ENCODE data around the gene RHOBTB3. TPM values are rescaled to one million over a fixed set of nuclear protein-coding genes. Genes with fewer than 3 reads are reported as not detected.

RHOBTB3 gene
- total and polyA plus RNA-seq, 3 experiments from 2014 or later: 0.33 to 2.4 (median 0.48) TPM

- Histone ChIP-seq H3K27me3 (ENCODE audit: insufficient read depth, low read length, poor library complexity, severe bottlenecking) (no peaks in the 10 kb centered on the region), H3K4me1 (ENCODE audit: insufficient read depth, low read length) (peaks cover 36% of the 10 kb centered on the region), H3K9me3 (ENCODE audit: low read length) (no peaks in the 10 kb centered on the region), H3K36me3 (ENCODE audit: insufficient read depth, low read length) (no peaks in the 10 kb centered on the region), H3K27ac (ENCODE audit: low read depth, low read length) (peak overlapping the region; percentile 25), H3K4me3 (ENCODE audit: low read length) (peak overlapping the region; percentile 96)
- Mint-ChIP-seq H3K27me3 (no peaks in the 10 kb centered on the region), H3K4me3 (peak overlapping the region; percentile 97 to 100 (median 99)), H3K9me3 (no peaks in the 10 kb centered on the region), H3K36me3 (peaks cover 0 to 20% (median 0%) of the 10 kb centered on the region in 3 donors), H3K4me1 (peaks cover 49 to 62% (median 50%) of the 10 kb centered on the region in 3 donors), H3K27ac (peak overlapping the region; percentile 65 to 100 (median 94))
- ChIA-PET POLR2A (interaction anchor here (0.8 to 7.1 kb wide), 4 partner anchors 11 to 43 kb away, joined by 3 to 72 read pairs (median 12); no protein-coding TSS in a partner anchor), CTCF (interaction anchor here (1.0 to 10.2 kb wide), 7 partner anchors 8 to 45 kb away, joined by 3 to 105 read pairs (median 5); no protein-coding TSS in a partner anchor)
- peak; percentile 45 to 84 (median 75) for DNase-seq
These were observed 92.8 kb downstream of the RHOBTB3 start for GRCh38 chr5:95823738-95824609.

- peak overlapping the region; percentile 96 for H3K4me3 ChIP-seq (ENCODE audit: low read length)
These were observed 93.6 kb downstream of the RHOBTB3 start for GRCh38 chr5:95824747-95825146.

GRCh38 chr5:95825495-95825894 lies 94.4 kb downstream of the RHOBTB3 start:
- peak overlapping the region; percentile 8 to 85 (median 74) for H3K27ac Mint-ChIP-seq

More at GRCh38 chr5:95824747-95825146, 93.6 kb downstream of the RHOBTB3 start:
- Histone ChIP-seq H3K36me3 (ENCODE audit: insufficient read depth, low read length) (no peaks in the 10 kb centered on the region), H3K27ac (ENCODE audit: low read depth, low read length) (peak overlapping the region; percentile 25), H3K9me3 (ENCODE audit: low read length) (no peaks in the 10 kb centered on the region), H3K4me1 (ENCODE audit: insufficient read depth, low read length) (peaks cover 33% of the 10 kb centered on the region), H3K27me3 (ENCODE audit: insufficient read depth, low read length, poor library complexity, severe bottlenecking) (no peaks in the 10 kb centered on the region)
- POLR2A ChIA-PET: interaction anchor here (3.9 to 7.1 kb wide), 2 partner anchors 10 to 16 kb away, joined by 18 to 72 read pairs; no protein-coding TSS in a partner anchor
- CTCF ChIA-PET: interaction anchor here (1.0 to 10.2 kb wide), 5 partner anchors 13 to 44 kb away, joined by 4 to 105 read pairs (median 82); no protein-coding TSS in a partner anchor
- no peak for DNase-seq
- H3K27me3 Mint-ChIP-seq: no peaks in the 10 kb centered on the region
- peaks cover 0 to 20% (median 0%) of the 10 kb centered on the region in 3 donors for H3K36me3 Mint-ChIP-seq
- H3K9me3 Mint-ChIP-seq: no peaks in the 10 kb centered on the region
- H3K27ac Mint-ChIP-seq: peak overlapping the region; percentile 65 to 100 (median 94)
- peaks cover 43 to 54% (median 45%) of the 10 kb centered on the region in 3 donors for H3K4me1 Mint-ChIP-seq
- H3K4me3 Mint-ChIP-seq: peak overlapping the region; percentile 97 to 100 (median 99)

DNA sequence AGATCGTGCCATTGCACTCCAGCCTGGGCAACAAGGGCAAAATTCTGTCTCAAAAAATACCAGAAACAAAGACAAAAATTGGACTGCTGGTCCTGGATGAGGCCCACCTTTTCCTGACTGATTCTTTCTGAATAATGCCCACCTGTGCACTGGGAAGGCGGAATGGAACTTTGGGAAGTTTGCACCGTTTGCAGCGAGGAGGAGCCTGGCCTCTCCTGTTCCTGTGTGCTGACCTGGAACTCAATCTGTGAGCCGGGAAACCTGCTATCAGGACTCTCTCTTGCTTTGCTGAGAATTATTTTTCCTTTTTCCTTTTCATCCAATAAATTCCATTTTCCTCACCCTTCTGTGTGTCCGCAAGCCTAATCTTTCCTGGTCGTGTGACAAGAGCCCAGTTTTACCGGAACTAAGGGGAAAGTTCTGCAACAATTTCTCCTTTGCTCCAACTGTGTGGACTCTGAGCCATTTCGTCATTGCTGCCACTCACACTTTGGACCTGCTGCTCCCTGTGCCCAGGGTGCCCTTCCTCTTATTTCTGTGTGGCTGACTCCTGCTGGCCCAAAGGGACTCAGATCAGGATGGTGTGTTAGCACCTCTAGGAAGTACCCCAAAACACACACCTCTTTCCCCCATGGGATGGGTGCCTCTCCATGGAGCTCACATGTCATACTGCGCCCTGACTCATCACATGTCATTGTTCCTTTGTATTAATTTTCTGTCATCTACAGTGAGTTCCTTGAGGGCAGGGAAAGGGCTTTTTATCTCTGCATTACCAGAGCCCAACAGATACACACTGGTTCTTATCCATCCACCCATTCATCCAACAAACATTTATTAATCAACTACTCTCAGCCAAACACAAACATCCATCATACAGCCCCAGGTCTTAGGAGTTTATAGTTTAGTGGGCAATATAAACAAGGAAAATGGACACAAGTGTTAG lies 96.1 kb downstream of the RHOBTB3 start:
- Mint-ChIP-seq H3K27ac (peak overlapping the region in 5 of 8 donors; percentile 4 to 74 (median 62)), H3K4me3 (peak overlapping the region in 1 of 7 donors; percentile 73), H3K36me3 (peaks cover 0 to 7% (median 0%) of the 10 kb centered on the region in 3 donors), H3K9me3 (no peaks in the 10 kb centered on the region), H3K27me3 (no peaks in the 10 kb centered on the region), H3K4me1 (peaks cover 39 to 49% (median 40%) of the 10 kb centered on the region in 3 donors)
- H3K4me3 ChIP-seq (ENCODE audit: low read length): no peak overlapping the region
- no peaks in the 10 kb centered on the region for H3K27me3 ChIP-seq (ENCODE audit: insufficient read depth, low read length, poor library complexity, severe bottlenecking)
- ChIA-PET CTCF (no interaction called here), POLR2A (interaction anchor here (1.0 kb wide), 1 partner anchor 9 kb away, joined by 3 read pairs; no protein-coding TSS in a partner anchor)
- no peak for DNase-seq
- peaks cover 33% of the 10 kb centered on the region for H3K4me1 ChIP-seq (ENCODE audit: insufficient read depth, low read length)
- H3K9me3 ChIP-seq (ENCODE audit: low read length): no peaks in the 10 kb centered on the region
- no peaks in the 10 kb centered on the region for H3K36me3 ChIP-seq (ENCODE audit: insufficient read depth, low read length)
- H3K27ac ChIP-seq (ENCODE audit: low read depth, low read length): no peak overlapping the region

More at GRCh38 chr5:95825495-95825894, 94.4 kb downstream of the RHOBTB3 start:
- DNase-seq: no peak
- peaks cover 33% of the 10 kb centered on the region for H3K4me1 ChIP-seq (ENCODE audit: insufficient read depth, low read length)
- no peaks in the 10 kb centered on the region for H3K27me3 ChIP-seq (ENCODE audit: insufficient read depth, low read length, poor library complexity, severe bottlenecking)
- Mint-ChIP-seq H3K27me3 (no peaks in the 10 kb centered on the region), H3K4me1 (peaks cover 43 to 49% (median 45%) of the 10 kb centered on the region in 3 donors), H3K9me3 (no peaks in the 10 kb centered on the region), H3K36me3 (peaks cover 0 to 20% (median 0%) of the 10 kb centered on the region in 3 donors), H3K4me3 (peak overlapping the region in 5 of 7 donors; percentile 28 to 79 (median 39))
- CTCF ChIA-PET: interaction anchor here (8.3 to 10.2 kb wide), 3 partner anchors 12 to 43 kb away, joined by 82 to 105 read pairs (median 85); no protein-coding TSS in a partner anchor
- no peaks in the 10 kb centered on the region for H3K36me3 ChIP-seq (ENCODE audit: insufficient read depth, low read length)
- H3K9me3 ChIP-seq (ENCODE audit: low read length): no peaks in the 10 kb centered on the region
- POLR2A ChIA-PET: no interaction called here
- no peak overlapping the region for H3K27ac ChIP-seq (ENCODE audit: low read depth, low read length)
- H3K4me3 ChIP-seq (ENCODE audit: low read length): no peak overlapping the region

GRCh38 chr5:95827892-95828246 lies 96.7 kb downstream of the RHOBTB3 start:
- CTCF ChIA-PET: interaction anchor here (0.8 to 1.1 kb wide), 2 partner anchors 9 to 47 kb away, joined by 3 to 5 read pairs; no protein-coding TSS in a partner anchor

DNA sequence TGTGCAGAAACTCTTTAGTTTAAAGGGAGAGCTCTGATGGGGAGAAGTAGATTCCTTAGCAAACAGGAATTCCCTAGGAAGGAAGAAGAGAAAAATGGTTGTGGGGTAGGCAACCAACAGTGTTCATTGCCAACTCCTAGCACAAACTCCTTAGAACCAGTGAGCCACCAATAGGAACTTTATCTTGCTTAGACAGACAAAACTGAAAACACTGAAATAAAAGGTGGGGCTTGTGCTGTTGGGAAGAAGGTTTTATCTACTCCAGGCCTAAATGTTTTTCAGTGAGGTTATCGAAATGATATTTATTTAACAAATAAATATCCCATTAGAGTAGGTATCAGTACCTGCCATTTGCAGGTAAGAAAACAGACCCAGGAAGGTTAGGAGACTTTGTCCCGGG lies 99.1 kb downstream of the RHOBTB3 start:
- Histone ChIP-seq H3K4me3 (ENCODE audit: low read length) (no peak overlapping the region), H3K27me3 (ENCODE audit: insufficient read depth, low read length, poor library complexity, severe bottlenecking) (no peaks in the 10 kb centered on the region), H3K4me1 (ENCODE audit: insufficient read depth, low read length) (peaks cover 26% of the 10 kb centered on the region), H3K9me3 (ENCODE audit: low read length) (no peaks in the 10 kb centered on the region), H3K27ac (ENCODE audit: low read depth, low read length) (no peak overlapping the region), H3K36me3 (ENCODE audit: insufficient read depth, low read length) (no peaks in the 10 kb centered on the region)
- Mint-ChIP-seq H3K27me3 (no peaks in the 10 kb centered on the region), H3K4me1 (peaks cover 36 to 48% (median 40%) of the 10 kb centered on the region in 3 donors), H3K4me3 (no peak overlapping the region), H3K9me3 (no peaks in the 10 kb centered on the region), H3K36me3 (peaks cover 0 to 4% (median 0%) of the 10 kb centered on the region in 3 donors), H3K27ac (peak overlapping the region in 1 of 8 donors; percentile 64)
- DNase-seq: no peak
- ChIA-PET POLR2A (no interaction called here), CTCF (interaction anchor here (1.5 kb wide), 1 partner anchor 17 kb away, joined by 4 read pairs; no protein-coding TSS in a partner anchor)

More at GRCh38 chr5:95827892-95828246, 96.7 kb downstream of the RHOBTB3 start:
- Histone ChIP-seq H3K9me3 (ENCODE audit: low read length) (no peaks in the 10 kb centered on the region), H3K4me3 (ENCODE audit: low read length) (no peak overlapping the region), H3K36me3 (ENCODE audit: insufficient read depth, low read length) (no peaks in the 10 kb centered on the region), H3K27ac (ENCODE audit: low read depth, low read length) (no peak overlapping the region), H3K4me1 (ENCODE audit: insufficient read depth, low read length) (peaks cover 36% of the 10 kb centered on the region), H3K27me3 (ENCODE audit: insufficient read depth, low read length, poor library complexity, severe bottlenecking) (no peaks in the 10 kb centered on the region)
- Mint-ChIP-seq H3K36me3 (peaks cover 0 to under 1% (median 0%) of the 10 kb centered on the region in 3 donors), H3K4me3 (peak overlapping the region in 1 of 7 donors; percentile 73), H3K9me3 (no peaks in the 10 kb centered on the region), H3K27ac (peak overlapping the region in 3 of 8 donors; percentile 33 to 40 (median 39)), H3K4me1 (peaks cover 40 to 52% (median 42%) of the 10 kb centered on the region in 3 donors), H3K27me3 (no peaks in the 10 kb centered on the region)
- POLR2A ChIA-PET: interaction anchor here (1.0 kb wide), 1 partner anchor 9 kb away, joined by 3 read pairs; no protein-coding TSS in a partner anchor
- DNase-seq: no peak

GRCh38 chr5:95832664-95833063 lies 101.5 kb downstream of the RHOBTB3 start:
- Histone ChIP-seq H3K4me3 (ENCODE audit: low read length) (no peak overlapping the region), H3K9me3 (ENCODE audit: low read length) (no peaks in the 10 kb centered on the region), H3K36me3 (ENCODE audit: insufficient read depth, low read length) (no peaks in the 10 kb centered on the region), H3K4me1 (ENCODE audit: insufficient read depth, low read length) (peaks cover 33% of the 10 kb centered on the region), H3K27ac (ENCODE audit: low read depth, low read length) (no peak overlapping the region), H3K27me3 (ENCODE audit: insufficient read depth, low read length, poor library complexity, severe bottlenecking) (no peaks in the 10 kb centered on the region)
- ChIA-PET CTCF (interaction anchor here (0.8 to 2.2 kb wide), 8 partner anchors 9 to 186 kb away, joined by 3 to 9 read pairs (median 4); partner anchors contain the start of genes GLRX and RFESD), POLR2A (interaction anchor here (1.0 to 1.5 kb wide), 2 partner anchors 11 to 15 kb away, joined by 3 to 7 read pairs; partner anchors contain the start of gene GLRX)
- peaks cover 0 to 4% (median 0%) of the 10 kb centered on the region in 3 donors for H3K36me3 Mint-ChIP-seq
- H3K27ac Mint-ChIP-seq: peak overlapping the region in 5 of 8 donors; percentile 40 to 90 (median 69)
- H3K4me3 Mint-ChIP-seq: peak overlapping the region in 5 of 7 donors; percentile 26 to 73 (median 40)
- H3K9me3 Mint-ChIP-seq: no peaks in the 10 kb centered on the region
- DNase-seq: no peak
- peaks cover 45 to 51% (median 50%) of the 10 kb centered on the region in 3 donors for H3K4me1 Mint-ChIP-seq
- no peaks in the 10 kb centered on the region for H3K27me3 Mint-ChIP-seq

All from CD8-positive, alpha-beta memory T cell (primary cell).